Measurements from ENCODE around the gene NCAPG2. TPM values are rescaled to one million over a fixed set of nuclear protein-coding genes. Genes with fewer than 3 reads are reported as not detected.

NCAPG2 gene
- total RNA-seq, 1 experiment from 2014 or later = 99.4 TPM

GRCh38 chr7:158588085-158588877 is 116.3 kb downstream of the NCAPG2 start:
- H3K18ac ChIP-seq (ENCODE audit: insufficient read length, low read depth, low read length) = no peak overlapping the region
- H2AFZ ChIP-seq (ENCODE audit: low read length) = no peak overlapping the region
- H4K20me1 ChIP-seq (ENCODE audit: control insufficient read depth, insufficient read depth, insufficient read length) = no peaks in the 10 kb centered on the region
- peak overlapping the region; percentile 19 for H3K4me2 ChIP-seq (ENCODE audit: insufficient read depth, insufficient read length, low read length)
- no peak overlapping the region for H2BK120ac ChIP-seq (ENCODE audit: low read depth, low read length, poor library complexity, severe bottlenecking)
- H2BK20ac ChIP-seq (ENCODE audit: low read depth, low read length, poor library complexity, severe bottlenecking) = no peak overlapping the region
- TF ChIP-seq CTCF (conservative IDR thresholded peaks at IDR 0.05) = no peak
- H3K27ac ChIP-seq (ENCODE audit: insufficient read length, low read depth, low read length) = no peak overlapping the region
- no peak overlapping the region for H3K23ac ChIP-seq (ENCODE audit: insufficient read length, low read depth, low read length)
- no peak overlapping the region for H3K9ac ChIP-seq (ENCODE audit: extremely low read depth, insufficient read length, low read length)
- H4K91ac ChIP-seq (ENCODE audit: insufficient read length, low read depth, low read length) = no peak overlapping the region
- H2BK15ac ChIP-seq (ENCODE audit: low read depth, low read length) = no peak overlapping the region
- no peaks in the 10 kb centered on the region; a peak in 1 of 7 replicates for H3K36me3 Mint-ChIP-seq (ENCODE audit: insufficient read depth in 1 of 3, low read depth in 3 of 3)
- H3K27me3 Mint-ChIP-seq (ENCODE audit: low read depth) = peaks cover 34% of the 10 kb centered on the region
- H3K27ac Mint-ChIP-seq = no peak overlapping the region
- H3K79me2 ChIP-seq (ENCODE audit: insufficient read depth, low read length) = no peaks in the 10 kb centered on the region
- H3K23me2 ChIP-seq (ENCODE audit: insufficient read length, low read depth, low read length, poor library complexity, severe bottlenecking) = peaks cover 3% of the 10 kb centered on the region
- no peak overlapping the region for H4K8ac ChIP-seq (replicated peaks; ENCODE audit: insufficient read length, low read depth, low read length)
- no peak overlapping the region for H3T11ph ChIP-seq (ENCODE audit: low read length)
- H2AK5ac ChIP-seq (ENCODE audit: insufficient read length, low read length) = no peak overlapping the region
- no peaks in the 10 kb centered on the region for H3K4me1 ChIP-seq (ENCODE audit: insufficient read depth, low read length)
- DNase-seq = no peak
- H3K14ac ChIP-seq (ENCODE audit: insufficient read depth, low read length) = no peak overlapping the region; the same call in 1 of the 2 replicates
- H2BK5ac ChIP-seq (ENCODE audit: insufficient read length, low read length) = no peak overlapping the region
- WGBS (ENCODE audit: extremely low coverage, insufficient read length, low lambda C conversion rate) = no CpG with 5 or more reads among the region's 63 CpGs
- H3K27me3 ChIP-seq (ENCODE audit: insufficient read depth, low read length) = peaks cover 50% of the 10 kb centered on the region; the same call in 1 of the 2 replicates
- H3K4me3 Mint-ChIP-seq = peak overlapping the region; percentile 49 to 75
- H3K79me1 ChIP-seq (ENCODE audit: insufficient read depth, low read depth, low read length, poor library complexity, severe bottlenecking) = no peaks in the 10 kb centered on the region
- no peaks in the 10 kb centered on the region for H3K9me3 ChIP-seq (ENCODE audit: control insufficient read depth, low read depth, low read length)
- peaks cover 16 to 34% of the 10 kb centered on the region in 2 experiments for H3K4me1 Mint-ChIP-seq
- no peak overlapping the region for H4K5ac ChIP-seq (ENCODE audit: insufficient read length, low read depth, low read length)
- H3K4ac ChIP-seq (ENCODE audit: low read depth, low read length) = no peak overlapping the region
- no peak overlapping the region for H2BK12ac ChIP-seq (ENCODE audit: insufficient read length, low read depth, low read length)
- H3K56ac ChIP-seq (ENCODE audit: insufficient read length, low read depth, low read length) = no peak overlapping the region
- H3K9me3 Mint-ChIP-seq = peaks cover 0 to 3% of the 10 kb centered on the region in 2 experiments; a peak in 3 of 5 replicates
